ENCODE data around the gene VEGFB. TPM values are rescaled to one million over a fixed set of nuclear protein-coding genes. Genes with fewer than 3 reads are reported as not detected.
A peak's percentile ranks its signal among the peaks of the same experiment; 100 is the strongest.
"Not testable (repeated sequence)": the region's sequence is repeated elsewhere in the genome, so short reads cannot be mapped to it uniquely, and the experiment has no call there.

VEGFB gene
- polyA plus RNA-seq, 3 donors, result 0.40 to 5.6 TPM; not detected in 1

DNA sequence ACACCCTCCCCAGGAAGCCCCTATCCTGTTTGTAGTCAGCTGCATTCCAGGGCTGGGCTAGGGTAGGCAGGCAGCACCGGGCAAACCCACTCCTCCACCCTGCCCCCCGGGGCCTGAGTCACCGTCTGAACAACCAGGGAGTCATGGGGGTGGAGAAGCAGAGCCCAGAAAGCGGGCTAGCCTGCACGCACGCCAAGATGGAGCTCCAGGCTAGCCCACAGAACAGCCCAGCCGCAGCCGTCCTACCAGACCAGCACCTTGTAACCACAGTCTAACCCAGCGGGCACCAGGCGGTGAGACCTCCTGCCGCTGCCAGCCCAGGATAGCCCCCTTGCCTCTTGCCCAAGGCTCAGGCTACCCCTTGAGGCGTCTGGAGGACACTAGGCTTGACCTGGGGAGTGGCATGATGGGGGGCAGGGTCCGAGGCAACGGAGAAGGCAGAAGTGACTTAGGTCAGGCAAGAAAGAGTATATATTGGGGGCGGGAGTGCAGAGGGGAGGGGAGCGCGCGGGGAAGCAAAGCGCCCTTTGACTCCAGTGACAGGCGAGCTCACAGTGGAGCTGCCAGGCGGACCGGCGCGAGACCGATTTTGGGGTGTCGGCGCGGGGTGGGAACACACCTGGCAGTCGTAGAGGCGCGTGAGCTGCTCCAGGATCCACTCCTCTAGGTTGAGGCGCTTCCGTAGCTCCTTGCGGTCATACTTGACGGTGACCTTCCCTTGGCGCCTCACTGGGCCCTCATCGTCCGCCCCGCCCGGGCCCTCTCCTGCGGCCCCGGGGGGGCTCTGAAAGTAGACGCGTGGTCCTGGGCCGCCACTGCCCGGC lies 11.6 kb downstream of the VEGFB start:
- DNase-seq, result peak; percentile 86 to 97 (median 91)
- Mint-ChIP-seq H3K27ac (peak overlapping the region in 6 of 7 donors; percentile 78 to 88 (median 84)), H3K4me3 (peak overlapping the region; percentile 85 to 89), H3K27me3 (ENCODE audit: low read depth in 3 of 3) (peaks cover 3 to 10% (median 7%) of the 10 kb centered on the region in 3 donors), H3K36me3 (peaks cover 13 to 14% of the 10 kb centered on the region in 2 donors), H3K9me3 (no peaks in the 10 kb centered on the region), H3K4me1 (peaks cover 46% of the 10 kb centered on the region)
- Histone ChIP-seq H3K4me3 (replicated peaks in 1 of 3; ENCODE audit: low read depth in 2 of 3, low read length in 3 of 3) (peak overlapping the region; percentile 45 to 86 (median 51)), H4K20me1 (ENCODE audit: insufficient read depth, low read length) (no peaks in the 10 kb centered on the region), H3K36me3 (replicated peaks in 1 of 2; ENCODE audit: control insufficient read depth in 1 of 2, insufficient read depth in 2 of 2, low read length in 2 of 2) (peaks cover 10 to 12% of the 10 kb centered on the region in 2 donors), H3K27me3 (ENCODE audit: control insufficient read depth in 2 of 2, insufficient read depth in 2 of 2, low read length in 2 of 2) (no peaks in the 10 kb centered on the region), H3K79me2 (ENCODE audit: insufficient read depth, low read length) (peaks cover 40% of the 10 kb centered on the region), H3K27ac (ENCODE audit: low read depth in 1 of 2, low read length in 2 of 2) (peak overlapping the region; percentile 11 to 92), H3K4me2 (replicated peaks; ENCODE audit: extremely low read depth, low read length, poor library complexity, severe bottlenecking) (peak overlapping the region; percentile 91), H3K9ac (ENCODE audit: insufficient read depth, low read length, poor library complexity, severe bottlenecking) (peak overlapping the region; percentile 76), H3K9me3 (replicated peaks in 1 of 2; ENCODE audit: control insufficient read depth in 1 of 2, insufficient read depth in 1 of 2, low read length in 2 of 2) (no peaks in the 10 kb centered on the region), H3K4me1 (ENCODE audit: control insufficient read depth in 1 of 2, insufficient read depth in 2 of 2, low read length in 2 of 2) (peaks cover 49 to 68% of the 10 kb centered on the region in 2 donors), H2AFZ (ENCODE audit: insufficient read depth, low read depth, low read length, poor library complexity, severe bottlenecking) (no peak overlapping the region)
- 0% methylated on average over 43 of the region's 46 CpGs for WGBS (ENCODE audit: insufficient coverage)
- no peak for TF ChIP-seq CTCF (IDR thresholded peaks at IDR 0.05)
- intact Hi-C loops (cut with micrococcal nuclease), result no loop called here

DNA sequence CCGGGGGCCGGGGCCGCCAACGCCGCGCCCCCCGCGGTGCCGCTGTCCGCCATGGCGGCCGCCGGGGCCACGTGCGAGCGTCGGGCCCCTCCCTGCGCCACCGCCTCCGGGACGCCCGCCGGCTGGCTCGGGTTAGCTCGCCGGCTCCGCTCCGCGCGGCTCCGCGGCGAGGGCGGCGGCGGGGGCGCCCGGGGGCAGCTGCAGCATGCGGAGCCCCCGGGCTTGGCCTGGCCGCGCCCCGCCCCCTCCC lies 12.2 kb downstream of the VEGFB start:
- Histone ChIP-seq H3K36me3 (replicated peaks in 1 of 2; ENCODE audit: control insufficient read depth in 1 of 2, insufficient read depth in 2 of 2, low read length in 2 of 2) (peaks cover 10 to 12% of the 10 kb centered on the region in 2 donors), H3K4me2 (replicated peaks; ENCODE audit: extremely low read depth, low read length, poor library complexity, severe bottlenecking) (peak overlapping the region; percentile 93), H3K79me2 (ENCODE audit: insufficient read depth, low read length) (peaks cover 39% of the 10 kb centered on the region), H3K4me3 (replicated peaks in 1 of 3; ENCODE audit: low read depth in 2 of 3, low read length in 3 of 3) (peak overlapping the region; percentile 45 to 94 (median 86)), H3K4me1 (ENCODE audit: control insufficient read depth in 1 of 2, insufficient read depth in 2 of 2, low read length in 2 of 2) (peaks cover 51 to 72% of the 10 kb centered on the region in 2 donors), H3K9ac (ENCODE audit: insufficient read depth, low read length, poor library complexity, severe bottlenecking) (peak overlapping the region; percentile 76)
- H3K4me1 Mint-ChIP-seq, result peaks cover 46% of the 10 kb centered on the region
- H4K20me1 ChIP-seq (ENCODE audit: insufficient read depth, low read length); H3K27ac ChIP-seq (ENCODE audit: low read depth in 1 of 2, low read length in 2 of 2); H3K9me3 Mint-ChIP-seq; H2AFZ ChIP-seq (ENCODE audit: insufficient read depth, low read depth, low read length, poor library complexity, severe bottlenecking); DNase-seq; H3K9me3 ChIP-seq (replicated peaks in 1 of 2; ENCODE audit: control insufficient read depth in 1 of 2, insufficient read depth in 1 of 2, low read length in 2 of 2); H3K27me3 ChIP-seq (ENCODE audit: control insufficient read depth in 2 of 2, insufficient read depth in 2 of 2, low read length in 2 of 2); intact Hi-C loops (cut with micrococcal nuclease): not testable (repeated sequence)
- H3K4me3 Mint-ChIP-seq, result peak overlapping the region; percentile 83 to 87
- peak overlapping the region in 1 of 7 donors; percentile 83 for H3K27ac Mint-ChIP-seq
- H3K36me3 Mint-ChIP-seq, result peaks cover 13 to 14% of the 10 kb centered on the region in 2 donors
- WGBS (ENCODE audit: insufficient coverage), result 0% methylated on average over 43 of the region's 43 CpGs
- H3K27me3 Mint-ChIP-seq (ENCODE audit: low read depth in 3 of 3), result peaks cover 3 to 10% (median 7%) of the 10 kb centered on the region in 3 donors

All from CD14-positive monocyte (primary cell).